ENCODE results near the gene PIP5K1A. TPM values are rescaled to one million over a fixed set of nuclear protein-coding genes. Genes with fewer than 3 reads are reported as not detected.
"Not testable (repeated sequence)": the region's sequence is repeated elsewhere in the genome, so short reads cannot be mapped to it uniquely, and the experiment has no call there.

The PIP5K1A gene
- total RNA-seq, 1 donor, result 56.4 TPM

- DNase-seq (ENCODE audit: low read depth), result no peak
- no peak for TF ChIP-seq CTCF (IDR thresholded peaks at IDR 0.05; ENCODE audit: insufficient read depth, low read length)
- no peak overlapping the region for H3K4me3 ChIP-seq (ENCODE audit: low read depth, low read length)
These were observed 6.3 kb upstream of the PIP5K1A start for GRCh38 chr1:151192047-151192446.

DNA sequence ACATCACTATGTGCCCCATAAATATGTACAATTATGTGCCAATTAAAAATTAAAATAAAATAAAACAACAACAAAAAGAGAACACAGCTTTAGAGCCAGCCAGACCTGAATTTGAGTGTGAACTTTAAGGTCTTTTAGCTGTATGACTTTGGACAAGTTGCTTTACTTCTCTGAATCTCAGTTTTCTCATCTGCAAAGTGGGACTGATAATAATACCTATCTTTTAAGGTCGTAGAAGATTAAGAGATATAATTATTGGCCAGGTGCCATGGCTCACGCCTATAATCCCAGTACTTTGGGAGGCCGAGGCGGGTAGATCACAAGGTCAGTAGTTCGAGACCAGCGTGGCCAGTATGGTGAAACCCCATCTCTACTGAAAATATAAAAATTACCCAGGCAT is 5.0 kb upstream of the PIP5K1A start:
- TF ChIP-seq CTCF (IDR thresholded peaks at IDR 0.05; ENCODE audit: insufficient read depth, low read length), result no peak
- no peak for DNase-seq (ENCODE audit: low read depth)

DNA sequence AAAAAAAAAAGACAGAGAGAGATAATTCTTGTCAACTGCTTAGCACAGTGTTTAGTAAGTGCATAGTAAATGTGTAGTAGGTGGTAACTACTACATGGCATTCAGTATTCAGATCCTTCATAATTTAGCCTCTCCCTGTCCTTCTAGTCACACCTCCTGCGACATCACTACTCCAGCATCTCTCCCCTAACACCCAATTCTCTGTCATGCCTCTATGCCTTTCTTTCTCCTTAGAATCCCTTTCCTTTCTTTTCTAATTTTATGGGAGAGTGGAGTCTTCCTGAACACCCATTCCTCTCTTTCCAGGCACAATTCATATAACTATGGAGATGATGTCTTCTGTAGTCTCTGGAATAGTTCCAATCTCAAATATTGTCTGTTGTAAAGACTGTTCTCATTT is 4.5 kb upstream of the PIP5K1A start:
- TF ChIP-seq CTCF (IDR thresholded peaks at IDR 0.05; ENCODE audit: insufficient read depth, low read length), result no peak
- DNase-seq (ENCODE audit: low read depth), result no peak
- H3K4me3 ChIP-seq (ENCODE audit: low read depth, low read length), result no peak overlapping the region

More for the DNA sequence above, 5.0 kb upstream of the PIP5K1A start:
- H3K4me3 ChIP-seq (ENCODE audit: low read depth, low read length), result no peak overlapping the region

DNA sequence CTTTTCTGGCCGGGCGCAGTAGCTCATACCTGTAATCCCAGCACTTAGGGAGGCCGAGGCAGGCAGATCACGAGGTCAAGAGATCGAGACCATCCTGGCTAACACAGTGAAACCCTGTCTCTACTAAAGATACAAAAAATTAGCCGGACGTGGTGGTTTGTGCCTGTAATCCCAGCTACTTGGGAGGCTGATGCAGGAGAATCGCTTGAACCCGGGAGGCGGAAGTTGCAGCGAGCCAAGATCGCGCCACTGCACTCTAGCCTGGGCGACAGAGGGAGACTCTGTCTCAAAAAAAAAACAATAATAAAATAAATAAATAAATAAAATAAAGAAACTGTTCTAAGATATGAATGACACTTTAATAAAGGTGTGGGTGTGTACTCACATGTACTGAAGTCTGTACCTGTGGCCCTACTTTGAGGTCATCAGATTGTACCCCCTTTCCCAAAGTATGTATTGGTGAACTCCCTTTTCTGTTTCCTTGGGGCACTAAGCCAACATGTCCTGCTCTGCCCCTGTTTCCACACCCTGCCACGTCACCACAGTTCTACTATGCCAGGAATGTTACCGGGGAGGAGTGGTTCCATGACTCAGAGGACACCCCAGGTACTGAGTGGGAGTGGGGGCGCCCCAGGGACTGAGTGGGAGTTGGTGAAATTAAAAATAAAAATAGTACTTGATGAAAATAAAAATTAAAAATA is 3.3 kb upstream of the PIP5K1A start:
- DNase-seq (ENCODE audit: low read depth), result peak; percentile 91
- not testable (repeated sequence) for H3K4me3 ChIP-seq (ENCODE audit: low read depth, low read length)

GRCh38 chr1:151196292-151196800 is 2.0 kb upstream of the PIP5K1A start:
- TF ChIP-seq CTCF (IDR thresholded peaks at IDR 0.05; ENCODE audit: insufficient read depth, low read length), result peak; percentile 67
- peak; percentile 93 for DNase-seq (ENCODE audit: low read depth)

GRCh38 chr1:151197863-151198253 is 494 bp upstream of the PIP5K1A start:
- DNase-seq (ENCODE audit: low read depth), result no peak

More at GRCh38 chr1:151196292-151196800, 2.0 kb upstream of the PIP5K1A start:
- no peak overlapping the region for H3K4me3 ChIP-seq (ENCODE audit: low read depth, low read length)

More at GRCh38 chr1:151197863-151198253, 494 bp upstream of the PIP5K1A start:
- H3K4me3 ChIP-seq (ENCODE audit: low read depth, low read length), result peak overlapping the region; percentile 99
- TF ChIP-seq CTCF (IDR thresholded peaks at IDR 0.05; ENCODE audit: insufficient read depth, low read length), result no peak
